ENCODE measurements around the gene BEND6.

Gene BEND6

GRCh38 chr6:56944661-56945060 is 10.2 kb upstream of the BEND6 start:
- no peak for DNase-seq

- no peak for DNase-seq
These were observed 8.5 kb upstream of the BEND6 start for GRCh38 chr6:56946368-56946767.

GRCh38 chr6:56947924-56948323 is 7.0 kb upstream of the BEND6 start:
- no peak for DNase-seq

- no peak for DNase-seq
These were observed 5.6 kb upstream of the BEND6 start for GRCh38 chr6:56949265-56949664.

DNA sequence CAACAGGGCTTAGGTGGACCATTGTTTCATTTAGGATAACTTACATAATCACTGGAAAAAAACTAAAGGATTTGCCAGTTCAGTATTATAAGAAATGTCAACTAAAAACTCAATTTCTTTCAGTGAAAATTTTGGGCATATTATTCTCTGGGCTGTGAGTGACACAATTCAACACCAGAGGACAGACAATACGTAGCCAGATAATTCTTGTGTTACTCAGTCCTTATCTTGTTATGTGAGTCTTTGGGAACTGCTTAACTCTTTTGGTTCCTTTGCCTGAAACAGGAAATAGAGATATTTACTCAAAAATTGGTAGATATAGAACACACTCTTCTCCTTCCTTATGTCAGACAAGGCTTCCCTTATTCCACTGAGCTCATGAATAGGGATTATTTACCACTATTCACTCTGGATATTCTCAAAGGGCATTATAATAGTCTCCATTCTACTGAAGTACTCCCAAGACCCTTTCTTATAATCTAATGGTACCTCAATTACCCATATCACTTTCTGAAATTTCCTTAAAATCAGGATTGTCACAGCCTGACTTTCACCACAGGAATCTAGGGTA is 4.9 kb upstream of the BEND6 start:
- DNase-seq = no peak

DNA sequence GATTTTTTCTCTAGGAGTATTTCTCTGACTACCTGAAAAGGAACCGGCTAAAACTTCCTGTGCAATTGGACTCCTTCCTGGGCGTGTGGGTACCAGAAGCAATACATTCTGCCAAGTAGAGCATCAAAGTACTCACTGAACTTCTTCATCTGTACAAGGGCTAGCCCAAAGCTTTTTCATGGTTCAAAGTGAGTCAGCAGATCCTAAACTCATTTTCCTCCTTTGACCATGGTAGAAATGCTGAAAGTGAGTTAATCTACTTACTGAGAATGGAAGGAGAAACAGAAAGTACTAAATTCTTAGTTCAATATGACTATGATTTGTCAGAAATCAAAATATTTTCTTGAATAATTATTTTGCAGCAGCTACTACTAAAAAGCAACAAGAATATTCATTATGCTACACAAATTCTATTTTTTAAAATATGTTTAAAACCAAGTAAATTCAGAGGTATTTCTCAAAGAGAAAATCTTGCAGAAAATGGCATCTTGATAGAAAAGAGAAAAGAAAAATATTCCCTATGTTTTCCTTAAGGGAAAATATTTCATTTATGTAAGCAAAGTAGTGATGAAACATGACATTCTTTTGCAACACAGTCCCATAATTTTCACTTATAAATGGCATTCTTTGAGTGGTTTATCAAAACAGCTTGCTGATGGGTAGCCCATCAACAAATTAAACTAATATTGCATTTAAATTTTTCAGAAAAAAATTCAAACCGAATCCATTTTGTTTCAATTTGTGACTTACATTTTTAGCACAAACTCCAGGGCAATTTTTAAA is 3.7 kb upstream of the BEND6 start:
- no peak for DNase-seq

DNA sequence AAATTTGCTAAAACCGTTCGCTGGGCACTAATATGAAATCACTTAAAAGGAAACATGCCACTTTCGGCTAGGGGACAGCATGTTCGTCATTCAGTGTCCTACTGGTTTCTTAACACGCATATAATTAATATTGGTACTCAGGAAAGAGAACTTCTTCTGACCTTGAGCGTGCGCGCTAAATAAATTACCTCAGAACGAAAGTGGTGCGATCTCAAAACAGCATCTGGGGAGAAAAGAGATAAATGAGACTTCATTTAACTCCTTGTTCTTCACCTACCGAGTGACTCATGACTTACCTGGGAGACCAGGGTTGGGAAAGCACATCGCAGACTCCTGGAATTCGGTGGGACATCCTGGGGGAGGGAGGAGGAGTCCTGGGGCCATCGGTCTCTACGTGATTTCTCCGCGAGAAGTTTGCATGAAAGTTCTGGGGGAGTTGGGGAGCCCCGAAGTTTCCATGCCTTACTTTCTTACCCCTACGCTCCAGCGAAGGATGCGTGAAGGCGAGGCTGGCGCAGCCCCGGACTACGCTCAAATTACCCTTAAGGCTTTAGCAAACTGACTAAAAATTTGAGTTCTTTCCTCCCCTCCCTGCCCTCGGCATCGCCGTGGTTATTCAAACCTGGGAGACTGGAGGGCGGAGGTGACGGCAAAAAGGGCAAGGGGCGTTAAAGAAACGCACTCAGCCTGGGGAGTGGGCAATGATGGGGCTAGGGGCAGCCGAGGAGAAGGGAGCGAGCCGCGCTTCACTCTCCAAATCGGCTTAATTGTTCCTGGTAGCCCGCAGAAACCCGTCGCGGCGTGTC is 1.1 kb upstream of the BEND6 start:
- DNase-seq = no peak

DNA sequence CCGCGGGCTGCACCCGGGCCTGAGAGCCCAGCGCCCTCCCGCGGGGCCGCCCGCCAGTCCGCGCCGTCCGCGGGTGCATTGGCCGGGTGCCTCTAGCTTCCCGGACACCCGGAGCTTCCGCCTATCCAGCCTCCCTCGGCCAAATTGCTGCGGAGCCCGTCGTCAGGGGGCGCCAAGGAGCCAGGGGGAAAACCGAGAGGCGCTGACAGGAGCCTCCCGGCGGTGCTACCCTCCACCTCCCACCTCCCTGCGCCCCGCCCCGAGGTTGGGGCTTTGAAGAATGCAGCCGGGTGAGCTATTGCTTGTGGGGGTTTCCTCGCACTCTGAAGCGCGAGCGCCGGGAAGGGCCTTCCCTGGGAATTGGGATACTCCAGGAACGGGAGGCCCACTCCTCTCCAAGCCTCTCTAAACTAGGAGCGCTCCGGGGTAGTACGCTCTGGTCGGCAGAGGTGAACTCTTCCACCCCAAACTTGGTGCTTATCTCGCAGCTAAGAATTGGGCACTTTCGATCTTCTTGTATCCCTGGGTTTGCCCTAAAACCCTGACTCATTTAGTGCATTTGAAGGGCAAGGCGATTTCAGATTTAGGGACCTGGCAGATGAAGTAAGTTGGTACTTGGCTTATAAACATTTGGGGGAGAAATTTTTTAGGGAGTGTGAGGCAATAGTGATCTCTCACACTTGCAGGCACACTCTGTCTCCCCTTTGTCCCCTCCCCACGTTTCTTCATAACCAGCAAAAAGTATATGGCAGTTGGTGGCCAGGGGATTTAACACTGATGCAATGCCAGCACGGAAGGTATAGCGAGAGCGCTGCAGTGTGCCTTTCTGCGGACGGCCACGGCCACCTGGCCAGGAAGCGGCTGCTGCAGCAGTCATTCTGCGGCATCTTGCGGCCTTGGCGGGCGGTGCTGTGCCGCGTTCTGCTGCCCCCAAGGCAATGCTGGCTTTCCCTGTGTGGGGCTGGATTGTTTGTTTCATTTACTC is 556 bp downstream of the BEND6 start:
- DNase-seq = peak; percentile 47 to 59

- no peak for DNase-seq
These were observed 1.6 kb downstream of the BEND6 start for GRCh38 chr6:56956491-56956890.

- DNase-seq = no peak
These were observed 2.9 kb downstream of the BEND6 start for GRCh38 chr6:56957856-56958255.

DNA sequence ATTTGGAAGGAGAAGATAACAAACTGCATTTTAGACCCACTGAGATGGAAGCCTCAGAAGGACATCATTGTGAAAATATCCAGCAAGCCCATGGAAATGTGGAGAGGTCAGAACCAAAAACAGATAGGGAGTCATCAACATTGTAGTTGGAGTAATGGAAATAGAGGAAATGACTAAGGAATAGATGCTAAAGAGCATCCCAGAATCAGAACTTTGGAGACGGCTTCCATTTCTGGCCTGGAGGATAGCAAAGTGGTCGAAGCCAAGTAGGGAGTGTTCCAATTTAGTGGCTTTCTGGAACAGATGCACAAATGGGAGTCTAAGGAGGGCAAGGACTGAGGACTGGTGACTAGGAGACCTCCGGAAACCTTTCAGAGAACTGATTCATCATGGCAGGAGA is 3.6 kb downstream of the BEND6 start:
- no peak for DNase-seq

DNA sequence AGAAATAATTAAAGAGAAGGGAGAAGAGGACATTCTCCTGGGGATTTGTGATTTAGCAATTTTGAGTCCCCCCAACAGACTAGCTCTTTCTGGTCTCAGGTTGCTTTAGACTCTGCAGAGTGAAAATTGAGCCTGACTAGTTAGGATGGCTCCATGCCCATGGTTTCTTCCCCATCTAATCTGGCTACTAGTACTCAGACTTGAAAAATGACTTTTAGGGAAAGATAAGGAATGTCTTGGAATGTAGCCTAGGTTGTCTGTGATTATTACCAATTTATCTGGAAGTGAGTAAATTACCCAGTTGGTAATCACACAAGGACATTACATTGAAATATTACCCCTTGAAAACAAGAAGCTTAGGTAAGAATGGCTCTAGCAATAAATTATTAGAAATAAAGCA is 4.2 kb downstream of the BEND6 start:
- DNase-seq = no peak

DNA sequence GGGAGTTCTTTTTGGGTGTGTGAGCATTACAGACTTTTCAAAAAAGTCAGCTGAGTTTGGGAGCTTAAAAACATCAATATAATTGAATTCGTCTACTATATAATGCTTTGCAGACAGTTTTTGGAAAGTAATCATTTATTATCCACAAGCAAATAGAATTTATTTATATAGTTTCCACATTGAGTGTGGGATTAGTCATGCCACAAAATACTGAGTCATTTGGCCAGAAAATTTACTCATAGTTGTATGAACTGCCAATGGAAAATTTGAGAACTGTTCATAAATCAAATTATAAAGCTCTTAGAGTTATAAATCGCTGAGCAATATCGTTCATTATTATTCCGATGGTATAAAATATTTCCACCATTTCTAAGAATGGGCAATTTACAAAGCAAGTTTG is 5.0 kb downstream of the BEND6 start:
- DNase-seq = no peak

DNA sequence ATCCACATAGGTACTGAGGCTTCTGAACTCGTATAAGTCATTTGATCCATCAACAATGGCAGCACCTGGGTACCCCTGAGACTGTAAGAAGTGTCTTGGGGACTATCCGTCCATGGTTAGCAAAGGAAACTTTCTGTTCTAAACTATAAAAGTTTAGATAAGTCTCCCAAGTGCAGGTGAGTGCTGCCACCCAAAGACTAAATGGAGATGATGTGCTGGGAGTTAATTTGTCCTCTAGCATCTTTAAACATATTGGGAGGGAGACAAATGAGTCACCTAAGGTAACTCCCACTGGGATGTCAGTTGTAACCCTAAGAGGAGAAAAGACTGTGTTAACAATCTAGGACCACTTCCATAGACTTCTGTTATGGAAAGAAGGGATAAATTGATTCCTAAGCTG is 6.2 kb downstream of the BEND6 start:
- no peak for DNase-seq

GRCh38 chr6:56962441-56962840 is 7.5 kb downstream of the BEND6 start:
- no peak for DNase-seq

GRCh38 chr6:56963043-56963442 is 8.1 kb downstream of the BEND6 start:
- no peak for DNase-seq

- DNase-seq = no peak
These were observed 8.9 kb downstream of the BEND6 start for GRCh38 chr6:56963793-56964192.

DNA sequence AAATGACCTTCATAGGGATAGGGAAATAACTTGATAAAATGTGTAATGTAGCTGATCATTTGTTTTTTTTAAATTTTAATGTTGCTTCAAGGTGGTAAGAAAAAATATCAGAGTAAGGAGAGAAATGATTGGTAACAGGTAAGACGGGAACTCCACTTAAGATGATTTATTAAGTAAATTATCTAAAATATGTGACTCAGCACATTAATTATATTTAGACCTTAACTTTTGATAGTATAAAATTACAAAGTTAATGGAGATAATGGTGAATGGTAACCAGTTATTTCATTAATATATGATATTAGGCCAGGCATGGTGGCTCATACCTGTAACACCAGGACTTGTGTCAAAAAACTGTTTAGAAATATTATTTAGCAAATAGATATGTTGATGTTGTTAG is 10.2 kb downstream of the BEND6 start:
- DNase-seq = no peak

DNA sequence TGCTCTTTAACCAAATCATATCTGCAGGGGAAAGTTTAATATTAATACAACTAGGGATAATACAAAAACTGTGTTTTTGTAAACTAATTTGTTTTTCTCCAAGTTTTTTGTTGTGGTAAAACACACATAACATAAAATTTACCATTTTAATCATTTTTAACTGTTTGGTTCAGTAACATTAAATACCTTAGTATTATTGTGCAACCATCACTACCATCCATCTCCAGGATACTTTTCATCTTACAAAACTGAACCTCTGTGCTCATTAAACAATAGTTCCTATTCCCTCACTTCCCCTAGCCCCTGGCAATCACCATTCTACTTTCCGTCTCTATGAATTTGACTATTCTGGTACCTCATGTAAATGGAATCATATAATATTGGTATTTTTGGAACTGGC is 15.9 kb downstream of the BEND6 start:
- no peak for DNase-seq

DNA sequence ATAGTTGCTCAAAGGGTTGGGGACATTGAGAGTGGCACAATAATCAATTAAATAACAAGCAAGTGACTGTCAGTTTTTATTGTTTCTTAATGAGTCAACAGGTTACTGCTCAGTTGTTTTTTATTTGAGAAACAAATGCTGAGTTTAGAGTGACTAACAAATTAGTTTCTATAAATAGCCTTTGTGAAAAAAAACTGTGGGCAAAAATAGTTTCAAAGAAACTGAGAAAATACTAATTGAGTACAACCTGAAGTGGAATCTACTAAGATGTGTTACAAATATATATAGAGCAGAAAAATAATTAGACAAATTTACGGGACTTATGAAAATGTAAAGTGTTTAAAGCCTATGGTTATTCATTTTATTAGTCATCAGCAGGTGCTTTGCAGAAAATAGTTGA is 22.3 kb downstream of the BEND6 start:
- no peak for DNase-seq

DNA sequence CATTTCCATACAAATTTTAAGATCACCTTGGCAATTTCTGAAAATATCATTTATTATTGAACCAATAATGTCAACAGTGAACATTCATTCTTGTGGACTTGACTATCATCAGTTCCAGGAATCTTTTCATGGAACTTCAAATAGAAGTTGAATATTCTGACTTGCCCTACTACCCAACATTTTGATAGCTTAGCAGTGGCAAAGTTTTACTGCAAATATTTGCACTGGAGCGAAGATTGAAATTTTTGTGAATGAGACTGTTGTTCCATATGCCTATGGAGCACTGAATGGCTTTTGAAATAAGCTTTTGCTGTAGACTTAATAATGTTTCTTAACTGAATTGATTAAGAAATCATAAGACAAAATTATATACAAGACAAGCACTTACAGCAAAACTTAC is 23.6 kb downstream of the BEND6 start:
- DNase-seq = no peak

- DNase-seq = no peak
These were observed 29.5 kb downstream of the BEND6 start for GRCh38 chr6:56984361-56984760.

DNA sequence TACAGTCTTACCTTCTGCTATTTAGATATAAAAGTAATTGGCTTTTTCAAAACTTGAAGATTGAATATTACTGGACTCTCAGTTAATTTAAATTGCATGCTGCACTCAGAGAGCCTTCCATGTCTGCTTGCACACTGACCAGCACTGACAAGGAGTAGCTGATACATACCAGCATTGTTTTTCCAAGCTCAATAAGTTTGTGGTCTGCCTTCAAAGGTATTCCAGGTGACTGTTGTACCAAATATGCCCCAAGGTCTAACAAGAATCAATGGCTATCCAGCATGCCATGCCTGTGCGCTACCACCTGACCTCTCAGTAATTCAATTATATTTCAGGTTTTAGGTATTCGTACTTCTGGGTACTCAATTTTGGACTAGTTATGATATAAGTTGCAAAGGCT is 30.0 kb downstream of the BEND6 start:
- no peak for DNase-seq
